ENCODE data around the gene PDZRN4.
"Not testable (repeated sequence)": the region's sequence is repeated elsewhere in the genome, so short reads cannot be mapped to it uniquely, and the experiment has no call there.

PDZRN4 gene

GRCh38 chr12:41174602-41175001 lies 13.5 kb upstream of the PDZRN4 start:
- no peak for TF ChIP-seq CTCF (IDR thresholded peaks at IDR 0.05; ENCODE audit: low read length, missing control alignments)
- H3K4me3 ChIP-seq (replicated peaks; ENCODE audit: low read depth, low read length) = no peak overlapping the region
- DNase-seq (ENCODE audit: low read depth) = no peak

GRCh38 chr12:41179507-41179906 lies 8.6 kb upstream of the PDZRN4 start:
- not testable (repeated sequence) for DNase-seq (ENCODE audit: low read depth); H3K4me3 ChIP-seq (replicated peaks; ENCODE audit: low read depth, low read length)

- DNase-seq (ENCODE audit: low read depth) = no peak
- H3K4me3 ChIP-seq (replicated peaks; ENCODE audit: low read depth, low read length) = no peak overlapping the region
- no peak for TF ChIP-seq CTCF (IDR thresholded peaks at IDR 0.05; ENCODE audit: low read length, missing control alignments)
These were observed 3.3 kb upstream of the PDZRN4 start for GRCh38 chr12:41184864-41185263.

- TF ChIP-seq CTCF (IDR thresholded peaks at IDR 0.05; ENCODE audit: low read length, missing control alignments) = no peak
- DNase-seq (ENCODE audit: low read depth) = no peak
- H3K4me3 ChIP-seq (replicated peaks; ENCODE audit: low read depth, low read length) = no peak overlapping the region
These were observed 2.1 kb upstream of the PDZRN4 start for GRCh38 chr12:41186026-41186425.

GRCh38 chr12:41188841-41189394 lies 798 bp downstream of the PDZRN4 start:
- no peak for TF ChIP-seq CTCF (IDR thresholded peaks at IDR 0.05; ENCODE audit: low read length, missing control alignments)
- H3K4me3 ChIP-seq (replicated peaks; ENCODE audit: low read depth, low read length) = no peak overlapping the region
- no peak for DNase-seq (ENCODE audit: low read depth)

- no peak for DNase-seq (ENCODE audit: low read depth)
- H3K4me3 ChIP-seq (replicated peaks; ENCODE audit: low read depth, low read length) = no peak overlapping the region
- TF ChIP-seq CTCF (IDR thresholded peaks at IDR 0.05; ENCODE audit: low read length, missing control alignments) = no peak
These were observed 1.5 kb downstream of the PDZRN4 start for GRCh38 chr12:41189395-41190251.

GRCh38 chr12:41190338-41190737 lies 2.2 kb downstream of the PDZRN4 start:
- peak; percentile 26 for TF ChIP-seq CTCF (IDR thresholded peaks at IDR 0.05; ENCODE audit: low read length, missing control alignments)
- H3K4me3 ChIP-seq (replicated peaks; ENCODE audit: low read depth, low read length) = no peak overlapping the region
- DNase-seq (ENCODE audit: low read depth) = peak; percentile 3

- H3K4me3 ChIP-seq (replicated peaks; ENCODE audit: low read depth, low read length); DNase-seq (ENCODE audit: low read depth): not testable (repeated sequence)
These were observed 3.4 kb downstream of the PDZRN4 start for GRCh38 chr12:41191549-41191948.

All from fibroblast of pulmonary artery (primary cell).